ENCODE data around the gene SESTD1. TPM values are rescaled to one million over a fixed set of nuclear protein-coding genes. Genes with fewer than 3 reads are reported as not detected.

The SESTD1 gene
- total RNA-seq, 2 experiments from 2014 or later: 3.2 to 21.4 TPM

DNA sequence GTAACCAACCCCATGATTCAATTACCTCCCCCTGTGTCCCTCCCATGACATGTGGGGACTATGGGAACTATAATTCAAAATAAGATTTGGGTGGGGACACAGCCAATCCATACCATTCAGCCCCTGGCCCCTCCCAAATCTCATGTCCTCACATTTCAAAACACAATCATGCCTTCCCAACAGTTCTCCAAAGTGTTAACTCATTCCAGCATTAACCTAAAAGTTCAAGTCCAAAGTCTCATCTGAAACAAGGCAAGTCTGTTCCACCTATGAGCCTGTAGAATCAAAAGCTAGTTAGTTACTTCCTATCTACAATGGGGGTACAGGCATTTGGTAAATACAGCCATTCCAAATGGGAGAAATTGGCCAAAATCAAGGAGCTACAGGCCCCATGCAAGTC is 182.7 kb downstream of the SESTD1 start:
- intact Hi-C loops (cut with micrococcal nuclease; ENCODE audit: unreplicated experiment): no loop called here
- Histone ChIP-seq H3K79me2 (ENCODE audit: insufficient read depth, low read depth, low read length) (no peaks in the 10 kb centered on the region), H3K36me3 (ENCODE audit: insufficient read depth, low read length) (no peaks in the 10 kb centered on the region), H2AFZ (ENCODE audit: low read length) (no peak overlapping the region), H3K4me1 (ENCODE audit: insufficient read depth, low read length, poor library complexity, severe bottlenecking) (no peaks in the 10 kb centered on the region), H3K27ac (ENCODE audit: low read depth, low read length, poor library complexity, severe bottlenecking) (no peak overlapping the region), H4K20me1 (ENCODE audit: insufficient read depth, low read length) (no peaks in the 10 kb centered on the region), H3K4me2 (ENCODE audit: low read length) (no peak overlapping the region), H3K4me3 (ENCODE audit: low read depth, low read length, poor library complexity, severe bottlenecking) (no peak overlapping the region), H3K9me2 (ENCODE audit: insufficient read depth, low read length) (no peaks in the 10 kb centered on the region), H3K9me3 (ENCODE audit: low read length) (no peaks in the 10 kb centered on the region)
- no peak for TF ChIP-seq EZH2phosphoT487 (IDR thresholded peaks at IDR 0.05; ENCODE audit: borderline replicate concordance, low read depth, low read length)
- TF ChIP-seq, protein P1, sequence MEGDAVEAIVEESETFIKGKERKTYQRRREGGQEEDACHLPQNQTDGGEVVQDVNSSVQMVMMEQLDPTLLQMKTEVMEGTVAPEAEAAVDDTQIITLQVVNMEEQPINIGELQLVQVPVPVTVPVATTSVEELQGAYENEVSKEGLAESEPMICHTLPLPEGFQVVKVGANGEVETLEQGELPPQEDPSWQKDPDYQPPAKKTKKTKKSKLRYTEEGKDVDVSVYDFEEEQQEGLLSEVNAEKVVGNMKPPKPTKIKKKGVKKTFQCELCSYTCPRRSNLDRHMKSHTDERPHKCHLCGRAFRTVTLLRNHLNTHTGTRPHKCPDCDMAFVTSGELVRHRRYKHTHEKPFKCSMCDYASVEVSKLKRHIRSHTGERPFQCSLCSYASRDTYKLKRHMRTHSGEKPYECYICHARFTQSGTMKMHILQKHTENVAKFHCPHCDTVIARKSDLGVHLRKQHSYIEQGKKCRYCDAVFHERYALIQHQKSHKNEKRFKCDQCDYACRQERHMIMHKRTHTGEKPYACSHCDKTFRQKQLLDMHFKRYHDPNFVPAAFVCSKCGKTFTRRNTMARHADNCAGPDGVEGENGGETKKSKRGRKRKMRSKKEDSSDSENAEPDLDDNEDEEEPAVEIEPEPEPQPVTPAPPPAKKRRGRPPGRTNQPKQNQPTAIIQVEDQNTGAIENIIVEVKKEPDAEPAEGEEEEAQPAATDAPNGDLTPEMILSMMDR (conservative IDR thresholded peaks at IDR 0.05; ENCODE audit: low read length): no peak
- POLR2A ChIA-PET: interaction anchor here (1.0 kb wide), 1 partner anchor 32 kb away, joined by 3 read pairs; the partner anchor contains the start of gene CCDC141
- no peak for DNase-seq (ENCODE audit: low spot score)
- CTCF ChIA-PET (ENCODE audit: unreplicated experiment): no interaction called here
- no TSS peak for BruUV-seq (replicated peaks)

DNA sequence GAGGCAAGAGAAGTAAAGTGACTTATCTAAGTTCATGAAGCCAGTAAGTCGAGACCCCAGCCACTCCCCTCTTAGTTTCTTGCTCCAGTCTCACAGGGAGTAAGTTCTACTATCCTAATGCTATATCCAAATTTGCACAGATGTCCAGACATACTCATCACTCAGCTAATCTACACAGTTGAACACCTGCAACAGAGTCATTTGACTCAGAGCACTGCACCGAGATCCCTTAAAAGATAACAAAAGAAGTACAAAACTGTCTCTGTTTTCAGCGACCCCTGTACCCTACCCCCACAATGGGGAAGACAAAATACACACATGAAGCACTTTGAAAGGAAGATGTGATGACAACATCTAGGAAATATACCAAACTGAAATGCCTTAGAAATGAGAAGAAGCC is 192.1 kb downstream of the SESTD1 start:
- Histone ChIP-seq H3K36me3 (ENCODE audit: insufficient read depth, low read length) (no peaks in the 10 kb centered on the region), H3K4me3 (ENCODE audit: low read depth, low read length, poor library complexity, severe bottlenecking) (no peak overlapping the region), H3K4me1 (ENCODE audit: insufficient read depth, low read length, poor library complexity, severe bottlenecking) (no peaks in the 10 kb centered on the region), H3K79me2 (ENCODE audit: insufficient read depth, low read depth, low read length) (no peaks in the 10 kb centered on the region), H3K9me2 (ENCODE audit: insufficient read depth, low read length) (no peaks in the 10 kb centered on the region), H3K27ac (ENCODE audit: low read depth, low read length, poor library complexity, severe bottlenecking) (no peak overlapping the region), H2AFZ (ENCODE audit: low read length) (no peak overlapping the region), H3K4me2 (ENCODE audit: low read length) (no peak overlapping the region), H4K20me1 (ENCODE audit: insufficient read depth, low read length) (no peaks in the 10 kb centered on the region), H3K9me3 (ENCODE audit: low read length) (0 out of 2 replicates have a peak, but pooled peaks cover 4% of the 10 kb centered on the region)
- BruUV-seq (replicated peaks): no TSS peak
- intact Hi-C loops (cut with micrococcal nuclease; ENCODE audit: unreplicated experiment): no loop called here
- TF ChIP-seq, protein P1 (conservative IDR thresholded peaks at IDR 0.05; ENCODE audit: low read length): no peak
- TF ChIP-seq EZH2phosphoT487 (IDR thresholded peaks at IDR 0.05; ENCODE audit: borderline replicate concordance, low read depth, low read length): no peak
- ChIA-PET POLR2A (interaction anchor here (0.6 to 1.0 kb wide), 2 partner anchors 23 to 39 kb away, joined by 3 read pairs; partner anchors contain the start of gene CCDC141), CTCF (ENCODE audit: unreplicated experiment) (no interaction called here)
- DNase-seq (ENCODE audit: low spot score): no peak

DNA sequence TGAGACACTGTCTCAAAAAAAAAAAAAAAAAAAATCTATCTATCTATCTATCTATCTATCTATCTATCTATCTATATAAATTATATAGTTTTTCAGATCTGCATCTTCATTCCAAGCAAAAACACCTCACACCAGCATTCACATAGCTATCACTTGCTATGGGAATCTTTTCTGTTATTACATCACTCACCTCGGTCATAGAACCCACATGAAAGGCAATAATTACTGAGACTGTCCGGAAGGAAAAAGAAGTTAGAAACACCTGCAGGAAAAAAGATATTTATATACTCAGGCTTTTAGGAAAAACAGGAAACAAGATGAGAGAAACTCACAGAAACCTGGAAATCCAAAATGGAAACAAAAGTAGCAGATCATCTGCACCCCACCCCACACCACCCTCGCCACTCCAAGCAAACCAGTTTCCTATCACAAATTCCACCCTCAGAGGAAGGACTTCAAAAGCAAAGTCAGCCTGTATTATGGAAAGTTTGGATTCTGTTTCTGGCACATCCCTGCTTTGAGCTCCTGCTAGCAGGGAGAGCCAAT is 192.7 kb downstream of the SESTD1 start:
- Histone ChIP-seq H3K79me2 (ENCODE audit: insufficient read depth, low read depth, low read length) (no peaks in the 10 kb centered on the region), H3K4me2 (ENCODE audit: low read length) (no peak overlapping the region), H3K4me1 (ENCODE audit: insufficient read depth, low read length, poor library complexity, severe bottlenecking) (no peaks in the 10 kb centered on the region), H3K9me2 (ENCODE audit: insufficient read depth, low read length) (no peaks in the 10 kb centered on the region), H2AFZ (ENCODE audit: low read length) (no peak overlapping the region), H3K36me3 (ENCODE audit: insufficient read depth, low read length) (no peaks in the 10 kb centered on the region), H3K4me3 (ENCODE audit: low read depth, low read length, poor library complexity, severe bottlenecking) (no peak overlapping the region), H3K27ac (ENCODE audit: low read depth, low read length, poor library complexity, severe bottlenecking) (no peak overlapping the region), H3K9me3 (ENCODE audit: low read length) (0 out of 2 replicates have a peak, but pooled peaks cover 4% of the 10 kb centered on the region), H4K20me1 (ENCODE audit: insufficient read depth, low read length) (no peaks in the 10 kb centered on the region)
- ChIA-PET POLR2A (interaction anchor here (0.6 to 1.0 kb wide), 4 partner anchors 22 to 1010 kb away, joined by 3 to 4 read pairs (median 3); partner anchors contain the start of gene CCDC141), CTCF (ENCODE audit: unreplicated experiment) (no interaction called here)
- DNase-seq (ENCODE audit: low spot score): no peak
- TF ChIP-seq EZH2phosphoT487 (IDR thresholded peaks at IDR 0.05; ENCODE audit: borderline replicate concordance, low read depth, low read length): no peak
- TF ChIP-seq, protein P1 (conservative IDR thresholded peaks at IDR 0.05; ENCODE audit: low read length): no peak
- intact Hi-C loops (cut with micrococcal nuclease; ENCODE audit: unreplicated experiment): no loop called here
- no TSS peak for BruUV-seq (replicated peaks)
